Thoracic aorta (tissue), 2 donors: ENCODE results near the gene ANKRD22. TPM values are rescaled to one million over a fixed set of nuclear protein-coding genes. Genes with fewer than 3 reads are reported as not detected.

Experiments
- ATAC-seq: fragments of 150-250 bp; one replicate; pipeline ENCODE4 v1.8.0; 2017; ENCODE audit warnings: low read depth; ENCODE audit not compliant: insufficient number of reproducible peaks, low FRiP score
- DNase-seq: peaks from one replicate; pipeline ENCODE4 v3.0.0-alpha.2; 2020; ENCODE audit warnings: low spot score
- H3K27ac ChIP-seq, 2 donors: fragments of 200-600 bp; sonication (generic); 1 replicate in 1 of 2; 2 replicates in 1 of 2; pipeline ENCODE4 v1.5.1; 2016; ENCODE audit warnings: mild to moderate bottlenecking in 2 of 2, moderate library complexity in 2 of 2
- H3K27me3 ChIP-seq: fragments of 200-600 bp; sonication (generic); replicated peaks from 2 replicates; pipeline ENCODE4 v1.6.0; 2016; ENCODE audit warnings: mild to moderate bottlenecking; ENCODE audit not compliant: insufficient read depth
- H3K36me3 ChIP-seq: fragments of 200-600 bp; sonication (generic); one replicate; pipeline ENCODE4 v1.5.1; 2016
- H3K4me1 ChIP-seq, 2 donors: fragments of 200-600 bp; sonication (generic); 1 replicate in 1 of 2; 2 replicates in 1 of 2; pipeline versions ENCODE4 v1.5.1 to v1.6.0; 2016; ENCODE audit warnings: low read depth in 2 of 2, mild to moderate bottlenecking in 1 of 2; ENCODE audit not compliant: control insufficient read depth in 1 of 2
- H3K4me3 ChIP-seq: fragments of 200-600 bp; sonication (generic); 2 replicates; pipeline ENCODE4 v1.5.1; 2016; ENCODE audit warnings: mild to moderate bottlenecking
- H3K9me3 ChIP-seq: fragments of 200-600 bp; sonication (generic); 2 replicates; pipeline ENCODE4 v1.5.1; 2016
- CTCF ChIP-seq: fragments of 200-600 bp; sonication (generic); IDR thresholded peaks from one replicate; pipeline ENCODE4 v1.5.1; 2019; ENCODE audit warnings: antibody characterized with exemption
- total RNA-seq, 2 donors: library from RNA; depleted of rRNA; stranded (reverse); fragments of >200 nt; gene quantifications; one replicate each; pipeline versions ENCODE4 v1.1.0 to v1.2.3, GENCODE V29; 2016

Gene ANKRD22
- total RNA-seq, 2 donors from 2014 or later: not detected

- Histone ChIP-seq H3K27me3 (no peaks in the 10 kb centered on the region), H3K36me3 (no peaks in the 10 kb centered on the region), H3K4me3 (no peak overlapping the region), H3K9me3 (no peaks in the 10 kb centered on the region), H3K4me1 (no peaks in the 10 kb centered on the region), H3K27ac (no peak overlapping the region)
- DNase-seq: no peak
- no peak for TF ChIP-seq CTCF
- no peak for ATAC-seq
Measured at GRCh38 chr10:88852327-88852726, 683 bp upstream of the ANKRD22 start.

GRCh38 chr10:88850712-88851111 is 932 bp downstream of the ANKRD22 start:
- no peak for TF ChIP-seq CTCF
- no peaks in the 10 kb centered on the region for H3K9me3 ChIP-seq
- H3K4me1 ChIP-seq: no peaks in the 10 kb centered on the region
- DNase-seq: no peak
- no peak overlapping the region for H3K27ac ChIP-seq
- no peak for ATAC-seq
- H3K27me3 ChIP-seq: no peaks in the 10 kb centered on the region
- no peak overlapping the region for H3K4me3 ChIP-seq
- no peaks in the 10 kb centered on the region for H3K36me3 ChIP-seq

- no peaks in the 10 kb centered on the region for H3K9me3 ChIP-seq
- H3K27me3 ChIP-seq: no peaks in the 10 kb centered on the region
- H3K4me3 ChIP-seq: no peak overlapping the region
- H3K27ac ChIP-seq: no peak overlapping the region
- DNase-seq (no peak), ATAC-seq (no peak)
- TF ChIP-seq CTCF: no peak
- H3K36me3 ChIP-seq: no peaks in the 10 kb centered on the region
- H3K4me1 ChIP-seq: no peaks in the 10 kb centered on the region
Measured at GRCh38 chr10:88849234-88849633, 2.4 kb downstream of the ANKRD22 start.

GRCh38 chr10:88848499-88848898 is 3.1 kb downstream of the ANKRD22 start:
- Histone ChIP-seq H3K36me3 (no peaks in the 10 kb centered on the region), H3K27me3 (no peaks in the 10 kb centered on the region), H3K9me3 (no peaks in the 10 kb centered on the region), H3K27ac (no peak overlapping the region), H3K4me1 (no peaks in the 10 kb centered on the region), H3K4me3 (no peak overlapping the region)
- TF ChIP-seq CTCF: no peak
- DNase-seq (no peak), ATAC-seq (no peak)

- no peaks in the 10 kb centered on the region for H3K4me1 ChIP-seq
- DNase-seq: no peak
- no peak overlapping the region for H3K27ac ChIP-seq
- no peak overlapping the region for H3K4me3 ChIP-seq
- no peak for ATAC-seq
- no peaks in the 10 kb centered on the region for H3K27me3 ChIP-seq
- H3K9me3 ChIP-seq: no peaks in the 10 kb centered on the region
- H3K36me3 ChIP-seq: no peaks in the 10 kb centered on the region
- no peak for TF ChIP-seq CTCF
Measured at GRCh38 chr10:88843171-88843570, 8.5 kb downstream of the ANKRD22 start.
